Measurements from ENCODE around the gene PLCB1. TPM values are rescaled to one million over a fixed set of nuclear protein-coding genes. Genes with fewer than 3 reads are reported as not detected.
A peak's percentile ranks its signal among the peaks of the same experiment; 100 is the strongest.

Gene PLCB1
- polyA plus RNA-seq, 3 donors from 2014 or later: 11.0 to 20.4 (median 12.6) TPM

DNA sequence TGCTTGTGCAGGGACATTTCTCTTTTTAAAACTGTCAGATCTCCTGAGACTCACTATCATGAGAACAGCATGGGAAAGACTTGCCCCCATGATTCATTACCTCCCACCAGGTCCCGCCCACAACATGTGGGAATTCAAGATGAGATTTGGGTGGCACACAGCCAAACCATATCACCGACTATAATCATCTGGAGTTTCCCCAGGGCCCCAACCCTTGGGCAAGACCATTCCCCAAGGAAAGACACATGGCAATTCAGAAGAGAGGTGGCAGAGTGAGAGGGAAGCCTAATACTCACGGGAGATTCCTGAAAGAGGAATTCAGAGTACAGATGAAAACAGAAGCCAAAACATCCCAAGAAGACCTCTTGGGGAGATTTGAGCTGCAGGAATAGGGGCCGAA lies 645.8 kb downstream of the PLCB1 start:
- DNase-seq: no peak
- no peak overlapping the region for H3K4me3 Mint-ChIP-seq
- no peaks in the 10 kb centered on the region for H3K4me1 Mint-ChIP-seq
- H3K36me3 Mint-ChIP-seq: peaks cover 43 to 56% (median 50%) of the 10 kb centered on the region in 3 donors
- no peaks in the 10 kb centered on the region for H3K9me3 Mint-ChIP-seq
- H3K27ac Mint-ChIP-seq: no peak overlapping the region
- peaks cover 0 to 3% (median 0%) of the 10 kb centered on the region in 3 donors for H3K27me3 Mint-ChIP-seq (ENCODE audit: low read depth in 3 of 3)

DNA sequence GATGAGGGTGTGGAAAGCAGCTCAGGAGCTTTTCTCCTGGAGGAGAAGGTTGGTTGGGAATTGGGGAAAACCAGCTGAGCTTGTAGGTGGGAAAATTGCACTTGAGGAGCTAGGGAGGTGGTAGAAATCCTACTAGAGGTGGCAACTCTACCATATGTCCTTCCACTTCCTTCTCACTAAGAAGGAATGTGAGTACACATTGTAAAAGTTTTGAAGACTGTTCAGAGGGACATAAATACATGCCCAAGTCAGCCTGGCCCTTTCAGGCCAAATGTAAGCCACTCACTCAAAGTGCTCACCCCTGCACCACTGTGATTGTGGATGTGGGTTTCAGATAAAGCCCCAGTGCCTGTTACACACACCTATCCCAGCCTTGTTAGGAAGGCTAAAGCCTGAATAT lies 646.3 kb downstream of the PLCB1 start:
- DNase-seq: no peak
- Mint-ChIP-seq H3K27me3 (ENCODE audit: low read depth in 3 of 3) (peaks cover 0 to 3% (median 0%) of the 10 kb centered on the region in 3 donors), H3K36me3 (peaks cover 43 to 56% (median 50%) of the 10 kb centered on the region in 3 donors), H3K9me3 (no peaks in the 10 kb centered on the region), H3K4me1 (no peaks in the 10 kb centered on the region), H3K27ac (no peak overlapping the region), H3K4me3 (no peak overlapping the region)

DNA sequence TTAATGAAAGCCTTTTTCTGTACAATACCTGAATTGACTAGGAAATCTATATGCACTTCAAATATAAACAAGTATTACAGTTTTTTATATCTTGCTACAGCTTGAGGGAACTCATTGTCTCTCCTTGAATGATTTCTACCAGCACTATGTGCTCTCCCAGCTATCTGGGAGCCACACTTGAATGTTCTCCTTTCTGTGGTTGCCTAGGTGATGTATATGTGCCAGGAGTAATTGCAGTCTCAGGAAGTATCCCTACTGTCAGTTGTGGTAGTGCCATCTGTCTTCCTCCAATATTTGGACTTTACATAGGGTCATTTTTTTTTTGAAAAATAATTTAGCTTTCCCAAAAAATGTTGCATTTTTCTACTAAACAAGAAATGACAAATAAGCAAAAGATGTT lies 648.8 kb downstream of the PLCB1 start:
- Mint-ChIP-seq H3K27ac (no peak overlapping the region), H3K4me1 (no peaks in the 10 kb centered on the region), H3K4me3 (no peak overlapping the region), H3K27me3 (ENCODE audit: low read depth in 3 of 3) (peaks cover 0 to 3% (median 3%) of the 10 kb centered on the region in 3 donors), H3K9me3 (no peaks in the 10 kb centered on the region), H3K36me3 (peaks cover 31 to 42% (median 34%) of the 10 kb centered on the region in 3 donors)
- DNase-seq: no peak

DNA sequence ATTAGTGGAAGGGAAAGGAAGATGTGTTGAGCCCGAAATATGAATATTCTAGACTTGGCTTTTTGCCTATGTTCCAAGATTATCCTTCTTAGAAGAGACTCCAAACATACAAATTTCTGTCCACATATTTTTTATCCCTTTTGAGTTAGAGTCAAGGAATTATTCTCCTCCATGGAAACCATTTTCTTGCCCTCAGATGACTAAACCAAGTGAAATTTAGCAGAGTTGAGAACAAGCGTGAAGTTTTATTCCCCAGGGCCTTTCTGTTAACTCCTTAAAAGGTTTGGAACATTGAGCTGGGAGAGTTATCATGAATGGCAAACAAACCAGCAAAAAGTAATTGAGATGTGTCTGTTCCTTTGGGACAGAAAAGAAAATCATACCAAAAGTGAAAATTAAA lies 650.7 kb downstream of the PLCB1 start:
- Mint-ChIP-seq H3K4me3 (no peak overlapping the region), H3K27ac (no peak overlapping the region), H3K27me3 (ENCODE audit: low read depth in 3 of 3) (peaks cover 0 to 3% (median 3%) of the 10 kb centered on the region in 3 donors), H3K4me1 (no peaks in the 10 kb centered on the region), H3K36me3 (peaks cover 25 to 32% (median 26%) of the 10 kb centered on the region in 3 donors), H3K9me3 (no peaks in the 10 kb centered on the region)
- DNase-seq: no peak

DNA sequence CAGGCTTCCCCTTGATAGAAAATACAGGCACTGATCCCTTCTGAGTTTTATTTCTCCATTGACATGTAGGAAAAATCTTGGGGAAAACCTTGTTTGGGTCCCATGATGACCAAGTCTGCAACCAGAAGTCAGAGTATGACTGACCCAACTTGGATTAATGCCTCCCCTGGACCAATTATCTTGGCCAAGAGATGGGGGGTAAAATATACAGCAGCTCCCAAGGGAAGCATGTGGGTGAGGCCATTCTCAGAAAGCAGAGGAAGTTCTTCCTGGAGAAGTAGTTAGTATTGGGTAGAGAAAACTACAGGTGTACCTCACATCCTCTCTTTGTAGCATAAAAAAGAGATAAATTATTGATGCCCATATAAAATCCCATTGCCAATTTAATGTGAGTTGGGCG lies 651.7 kb downstream of the PLCB1 start:
- no peaks in the 10 kb centered on the region for H3K4me1 Mint-ChIP-seq
- H3K4me3 Mint-ChIP-seq: no peak overlapping the region
- H3K27me3 Mint-ChIP-seq (ENCODE audit: low read depth in 3 of 3): peaks cover 0 to 3% (median 3%) of the 10 kb centered on the region in 3 donors
- DNase-seq: no peak
- H3K9me3 Mint-ChIP-seq: no peaks in the 10 kb centered on the region
- H3K36me3 Mint-ChIP-seq: peaks cover 21 to 30% (median 22%) of the 10 kb centered on the region in 3 donors
- H3K27ac Mint-ChIP-seq: no peak overlapping the region

DNA sequence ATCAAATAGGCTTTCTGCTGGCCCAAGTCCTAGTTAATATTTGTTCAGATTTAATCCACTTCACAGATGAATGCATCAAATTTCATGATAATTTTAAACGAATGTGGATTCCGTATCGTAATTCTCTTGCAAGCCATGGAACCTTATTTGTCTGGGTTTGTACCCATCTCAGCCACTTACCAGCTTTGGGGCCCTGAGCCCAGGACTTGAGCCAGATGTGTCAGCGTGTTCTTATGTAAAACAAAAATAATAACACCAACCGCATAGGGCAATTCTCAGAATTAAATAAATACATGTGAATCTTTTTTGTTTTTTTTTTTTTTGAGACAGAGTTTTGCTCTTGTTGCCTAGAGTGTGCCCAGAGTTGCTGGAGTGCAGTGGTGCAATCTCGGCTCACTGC lies 654.3 kb downstream of the PLCB1 start:
- H3K27ac Mint-ChIP-seq: no peak overlapping the region
- H3K4me3 Mint-ChIP-seq: no peak overlapping the region
- H3K4me1 Mint-ChIP-seq: peaks cover 11 to 15% of the 10 kb centered on the region in 2 donors
- H3K27me3 Mint-ChIP-seq (ENCODE audit: low read depth in 3 of 3): peaks cover 0 to 3% (median 0%) of the 10 kb centered on the region in 3 donors
- no peaks in the 10 kb centered on the region for H3K9me3 Mint-ChIP-seq
- DNase-seq: no peak
- peaks cover 9 to 19% (median 13%) of the 10 kb centered on the region in 3 donors for H3K36me3 Mint-ChIP-seq

DNA sequence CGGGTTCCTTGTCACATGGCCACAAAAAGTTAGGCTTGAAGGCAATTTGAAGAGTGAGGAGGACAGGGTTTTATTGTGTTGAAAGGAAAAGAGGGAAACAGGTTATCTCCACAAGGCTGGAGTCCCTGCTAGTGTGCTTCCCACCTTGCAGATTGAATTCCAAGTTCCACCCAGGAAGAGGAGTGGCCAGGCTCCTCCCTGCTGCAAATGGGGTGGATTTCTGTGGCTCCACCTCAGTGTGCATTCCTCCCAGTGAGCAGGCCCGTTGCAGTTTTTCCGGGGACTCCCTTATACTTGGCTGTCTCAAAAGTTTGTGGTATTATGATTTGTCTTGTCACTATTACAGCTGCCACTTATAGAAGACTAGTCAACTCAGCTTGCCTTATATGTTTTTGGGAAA lies 655.0 kb downstream of the PLCB1 start:
- no peak for DNase-seq
- H3K4me1 Mint-ChIP-seq: peaks cover 11 to 15% of the 10 kb centered on the region in 2 donors
- peaks cover 12 to 21% (median 15%) of the 10 kb centered on the region in 3 donors for H3K36me3 Mint-ChIP-seq
- peaks cover 0 to 3% (median 0%) of the 10 kb centered on the region in 3 donors for H3K27me3 Mint-ChIP-seq (ENCODE audit: low read depth in 3 of 3)
- peak overlapping the region in 1 of 6 donors; percentile 39 for H3K27ac Mint-ChIP-seq
- no peak overlapping the region for H3K4me3 Mint-ChIP-seq
- H3K9me3 Mint-ChIP-seq: no peaks in the 10 kb centered on the region

DNA sequence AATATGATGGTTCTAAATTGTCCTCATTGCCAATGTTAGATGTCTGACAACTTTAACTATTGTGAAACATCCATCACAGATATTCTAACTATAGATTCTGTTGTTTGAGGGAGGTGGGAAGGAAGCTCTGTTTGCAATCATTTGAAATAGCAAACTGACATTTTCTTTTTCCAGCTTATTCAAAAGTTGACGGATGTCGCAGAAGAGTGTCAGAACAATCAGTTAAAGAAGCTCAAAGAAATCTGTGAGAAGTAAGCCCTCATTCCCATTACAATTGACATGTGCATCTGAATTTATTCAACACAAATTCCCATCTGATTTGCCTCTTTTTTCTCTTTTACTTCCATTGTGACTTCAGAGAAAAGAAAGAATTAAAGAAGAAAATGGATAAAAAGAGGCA lies 656.2 kb downstream of the PLCB1 start:
- no peak overlapping the region for H3K4me3 Mint-ChIP-seq
- peaks cover 11 to 15% of the 10 kb centered on the region in 2 donors for H3K4me1 Mint-ChIP-seq
- no peaks in the 10 kb centered on the region for H3K9me3 Mint-ChIP-seq

DNA sequence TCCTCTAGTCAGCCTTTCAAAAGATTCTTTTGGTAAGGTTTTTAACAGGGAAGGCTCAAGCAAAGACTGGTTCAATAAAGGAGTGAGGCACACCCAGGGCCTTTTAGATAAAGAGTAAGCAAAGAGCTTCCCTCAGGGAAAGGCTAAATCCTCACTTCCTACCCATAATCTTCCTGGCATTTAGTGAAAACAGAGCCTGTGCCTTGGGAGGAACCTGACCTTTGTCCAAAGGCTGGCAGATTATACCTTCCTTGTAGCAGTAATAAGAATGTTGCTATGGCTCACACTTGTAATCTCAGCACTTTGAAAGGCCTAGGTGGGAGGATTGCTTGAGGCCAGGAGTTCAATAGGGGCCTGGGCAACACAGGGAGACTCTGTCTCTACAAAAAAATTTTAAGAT lies 656.8 kb downstream of the PLCB1 start:
- peak overlapping the region in 2 of 6 donors; percentile 25 to 37 for H3K27ac Mint-ChIP-seq
- DNase-seq: no peak
- no peak overlapping the region for H3K4me3 Mint-ChIP-seq
- H3K36me3 Mint-ChIP-seq: peaks cover 20 to 29% (median 25%) of the 10 kb centered on the region in 3 donors
- H3K27me3 Mint-ChIP-seq (ENCODE audit: low read depth in 3 of 3): peaks cover 0 to 3% (median 0%) of the 10 kb centered on the region in 3 donors
- H3K4me1 Mint-ChIP-seq: peaks cover 11 to 15% of the 10 kb centered on the region in 2 donors
- no peaks in the 10 kb centered on the region for H3K9me3 Mint-ChIP-seq

More for the DNA sequence above, 656.2 kb downstream of the PLCB1 start:
- Mint-ChIP-seq H3K27me3 (ENCODE audit: low read depth in 3 of 3) (peaks cover 0 to 3% (median 0%) of the 10 kb centered on the region in 3 donors), H3K36me3 (peaks cover 17 to 27% (median 24%) of the 10 kb centered on the region in 3 donors), H3K27ac (peak overlapping the region in 2 of 6 donors; percentile 28 to 55)
- DNase-seq: no peak

DNA sequence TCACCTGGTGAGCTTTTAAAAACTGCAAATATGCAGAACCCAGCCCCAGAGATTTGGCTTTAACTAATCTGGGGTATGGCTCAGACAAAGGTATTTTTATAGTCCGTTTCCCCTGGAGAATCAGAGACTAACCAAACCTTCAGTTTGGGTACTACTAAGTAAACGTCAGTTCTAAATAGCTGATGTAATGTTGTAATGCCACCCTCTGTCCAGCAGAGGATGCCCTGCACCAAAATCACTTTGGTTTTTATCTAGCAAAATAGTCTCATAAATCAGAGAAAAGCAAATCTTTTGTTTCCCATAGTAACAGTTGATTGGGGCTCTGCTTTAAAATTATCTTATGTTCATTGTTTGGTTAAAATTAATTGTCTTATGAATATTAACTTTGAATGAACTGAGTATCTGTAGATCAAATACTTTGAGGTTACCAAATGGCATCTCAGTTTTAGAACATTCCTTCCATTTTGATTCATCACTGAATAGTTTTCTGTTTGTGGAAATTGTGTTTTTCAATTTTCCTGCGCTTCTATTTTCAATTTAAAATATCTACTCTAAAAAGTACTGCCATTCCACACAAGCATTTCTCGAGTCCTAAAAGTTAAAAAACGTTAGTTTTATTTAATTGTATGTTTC lies 658.5 kb downstream of the PLCB1 start:
- Mint-ChIP-seq H3K4me1 (peaks cover 11 to 15% of the 10 kb centered on the region in 2 donors), H3K27me3 (ENCODE audit: low read depth in 3 of 3) (peaks cover 0 to 1% (median 0%) of the 10 kb centered on the region in 3 donors), H3K36me3 (peaks cover 26 to 32% (median 28%) of the 10 kb centered on the region in 3 donors), H3K9me3 (no peaks in the 10 kb centered on the region), H3K27ac (peak overlapping the region in 1 of 6 donors; percentile 13), H3K4me3 (no peak overlapping the region)
- DNase-seq: no peak

DNA sequence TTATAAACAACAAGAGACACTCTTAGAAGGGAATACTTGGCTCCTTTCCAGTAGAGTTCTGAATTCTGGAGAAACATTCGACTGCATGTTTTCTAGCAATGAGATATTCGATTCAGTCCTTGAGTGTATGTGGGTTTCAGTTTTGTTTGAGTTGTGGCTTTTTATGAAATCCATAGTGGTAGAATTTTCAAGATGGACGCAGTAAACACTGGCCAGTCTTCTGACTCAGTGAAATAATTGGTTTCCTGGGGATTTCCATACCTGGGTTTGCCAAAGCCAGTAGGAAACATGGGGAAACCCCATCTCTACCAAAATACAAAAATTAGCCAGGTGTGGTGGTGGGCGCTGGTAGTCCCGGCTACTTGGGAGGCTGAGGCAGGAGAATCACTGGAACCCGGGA lies 663.3 kb downstream of the PLCB1 start:
- Mint-ChIP-seq H3K4me1 (peaks cover under 1% of the 10 kb centered on the region in 2 donors), H3K36me3 (peaks cover 23 to 47% (median 37%) of the 10 kb centered on the region in 3 donors), H3K9me3 (no peaks in the 10 kb centered on the region), H3K27me3 (ENCODE audit: low read depth in 3 of 3) (no peaks in the 10 kb centered on the region), H3K4me3 (no peak overlapping the region), H3K27ac (no peak overlapping the region)
- no peak for DNase-seq

DNA sequence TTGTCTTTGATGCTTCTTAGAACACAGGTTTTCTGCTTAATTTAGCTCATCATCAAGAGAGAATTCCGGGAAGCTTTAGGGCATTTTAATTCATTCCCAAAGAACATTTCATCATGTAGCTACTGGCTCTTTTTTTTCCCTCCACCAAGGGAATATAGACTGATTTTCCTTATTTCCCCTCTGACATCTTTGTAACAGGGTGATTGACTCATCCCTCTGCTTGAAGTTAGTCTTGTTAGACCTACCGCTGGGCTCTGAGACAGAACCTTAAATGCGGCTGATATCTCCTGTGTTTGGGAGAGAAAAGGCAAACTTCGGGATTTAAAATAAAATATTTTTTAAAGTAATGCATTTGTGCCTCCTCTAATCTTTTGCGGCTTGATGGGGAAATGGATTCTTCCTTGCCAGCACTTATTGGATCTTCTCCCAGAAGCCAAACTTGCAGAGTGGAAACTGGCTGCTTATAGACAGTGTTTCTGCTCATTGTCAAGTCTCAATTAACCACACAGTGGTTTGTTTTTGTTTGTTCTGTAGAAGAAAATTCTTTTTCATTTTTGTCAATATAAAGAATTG lies 664.1 kb downstream of the PLCB1 start:
- Mint-ChIP-seq H3K4me3 (no peak overlapping the region), H3K9me3 (no peaks in the 10 kb centered on the region), H3K27ac (no peak overlapping the region), H3K36me3 (peaks cover 26 to 45% (median 41%) of the 10 kb centered on the region in 3 donors), H3K4me1 (no peaks in the 10 kb centered on the region), H3K27me3 (ENCODE audit: low read depth in 3 of 3) (peaks cover 0 to under 1% (median 0%) of the 10 kb centered on the region in 3 donors)
- DNase-seq: no peak

DNA sequence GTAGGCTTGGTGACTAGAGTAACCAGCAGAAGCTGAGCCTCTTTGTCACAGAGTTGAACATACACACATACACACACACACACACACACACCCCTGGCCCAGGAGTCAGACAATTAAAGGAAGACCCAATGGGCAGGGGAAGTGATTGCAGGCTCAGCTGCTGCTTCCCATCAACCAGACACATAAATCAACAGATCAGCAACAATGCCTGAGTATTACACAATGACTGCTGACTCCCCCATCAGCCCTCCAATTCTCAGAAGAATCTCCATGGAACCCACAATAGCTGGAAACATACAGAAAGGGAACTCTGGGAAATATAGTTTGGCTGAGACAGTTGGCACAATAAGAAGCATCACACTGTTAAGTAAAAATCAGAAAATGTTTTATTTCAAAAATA lies 666.4 kb downstream of the PLCB1 start:
- no peaks in the 10 kb centered on the region for H3K4me1 Mint-ChIP-seq
- H3K27ac Mint-ChIP-seq: no peak overlapping the region
- peaks cover 0 to 2% (median 0%) of the 10 kb centered on the region in 3 donors for H3K27me3 Mint-ChIP-seq (ENCODE audit: low read depth in 3 of 3)
- H3K36me3 Mint-ChIP-seq: peaks cover 27 to 40% (median 39%) of the 10 kb centered on the region in 3 donors
- no peak overlapping the region for H3K4me3 Mint-ChIP-seq
- DNase-seq: no peak
- H3K9me3 Mint-ChIP-seq: no peaks in the 10 kb centered on the region

DNA sequence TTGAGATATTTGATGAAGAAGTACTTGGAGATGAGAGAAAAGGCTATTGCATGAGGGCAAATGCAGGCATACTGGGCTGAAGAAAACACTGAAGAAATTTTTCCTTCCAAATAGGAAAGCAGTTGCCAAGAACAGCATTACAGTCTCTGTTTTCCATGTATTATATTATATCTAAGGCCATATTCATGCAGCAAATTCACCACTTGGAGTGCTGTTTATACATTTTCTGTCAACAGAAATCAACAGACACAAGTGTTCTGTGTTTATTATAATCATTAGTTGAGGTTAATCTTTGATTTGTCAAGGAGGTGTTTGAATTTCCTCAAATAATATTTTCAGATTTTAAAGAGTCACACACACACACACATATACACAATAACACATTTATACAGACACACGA lies 668.0 kb downstream of the PLCB1 start:
- H3K27me3 Mint-ChIP-seq (ENCODE audit: low read depth in 3 of 3): peaks cover 0 to 2% (median 0%) of the 10 kb centered on the region in 3 donors
- no peak for DNase-seq
- peaks cover 27 to 42% (median 39%) of the 10 kb centered on the region in 3 donors for H3K36me3 Mint-ChIP-seq
- H3K4me1 Mint-ChIP-seq: no peaks in the 10 kb centered on the region
- no peak overlapping the region for H3K4me3 Mint-ChIP-seq
- no peaks in the 10 kb centered on the region for H3K9me3 Mint-ChIP-seq
- no peak overlapping the region for H3K27ac Mint-ChIP-seq
